Measurements from ENCODE around the gene ANTXR2. TPM values are rescaled to one million over a fixed set of nuclear protein-coding genes. Genes with fewer than 3 reads are reported as not detected.
"Not testable (repeated sequence)": the region's sequence is repeated elsewhere in the genome, so short reads cannot be mapped to it uniquely, and the experiment has no call there.

ANTXR2 gene
- total RNA-seq: 1 to 10 TPM; 3.0 to 3.6 TPM

GRCh38 chr4:80072744-80073472 lies at the start of gene ANTXR2:
Gene ANTXR2, minus strand, starts transcription at chr4:80073229. Its CDS starts 669 bp downstream, at chr4:80072560.
- CTCF ChIA-PET: interaction anchor here (0.9 to 3.4 kb wide), 5 partner anchors 13 to 155 kb away, joined by 3 to 25 read pairs (median 4); no protein-coding TSS in a partner anchor
- DNase-seq (peak; percentile 76), ATAC-seq (peak; percentile 69)
- peak within 1 kb of the TSS; percentile 88 for H3K4me3 Mint-ChIP-seq
- H3K27ac Mint-ChIP-seq: peak within 1 kb of the TSS; percentile 89
- POLR2A ChIA-PET: interaction anchor here (0.6 to 1.8 kb wide), 9 partner anchors 13 to 130 kb away, joined by 3 to 7 read pairs (median 4); no protein-coding TSS in a partner anchor
- no peak for TF ChIP-seq CTCF (IDR thresholded peaks at IDR 0.05)
- H3K36me3 Mint-ChIP-seq (ENCODE audit: low read depth): peaks cover 5% of the 10 kb centered on the region
- peaks cover 73% of the 10 kb centered on the region for H3K4me1 Mint-ChIP-seq (ENCODE audit: low read depth)
- no peaks in the 10 kb centered on the region for H3K9me3 Mint-ChIP-seq
- H3K27me3 Mint-ChIP-seq: no peaks in the 10 kb centered on the region
- intact Hi-C loops (cut with micrococcal nuclease): loop anchor here (5.0 kb wide), 2 partner anchors 54 to 66 kb away; no protein-coding TSS in a partner anchor

- CTCF ChIA-PET: interaction anchor here (1.0 to 1.4 kb wide), 2 partner anchors 9 to 62 kb away, joined by 3 to 4 read pairs; no protein-coding TSS in a partner anchor
- H3K4me1 Mint-ChIP-seq (ENCODE audit: low read depth): peaks cover 27% of the 10 kb centered on the region
- POLR2A ChIA-PET: not testable (repeated sequence)
Observed at GRCh38 chr4:80121815-80122214, 48.8 kb upstream of the ANTXR2 start.

GRCh38 chr4:80119620-80120019 lies 46.6 kb upstream of the ANTXR2 start:
- H3K9me3 Mint-ChIP-seq: peaks cover 11% of the 10 kb centered on the region
- CTCF ChIA-PET; H3K4me3 Mint-ChIP-seq; DNase-seq; H3K36me3 Mint-ChIP-seq (ENCODE audit: low read depth); ATAC-seq; H3K27ac Mint-ChIP-seq; H3K27me3 Mint-ChIP-seq; POLR2A ChIA-PET; H3K4me1 Mint-ChIP-seq (ENCODE audit: low read depth): not testable (repeated sequence)
- intact Hi-C loops (cut with micrococcal nuclease): loop anchor here (10.0 kb wide), 1 partner anchor 205 kb away; no protein-coding TSS in a partner anchor

More at GRCh38 chr4:80121815-80122214, 48.8 kb upstream of the ANTXR2 start:
- intact Hi-C loops (cut with micrococcal nuclease): loop anchor here (10.0 kb wide), 1 partner anchor 207 kb away; no protein-coding TSS in a partner anchor
- not testable (repeated sequence) for H3K36me3 Mint-ChIP-seq (ENCODE audit: low read depth); DNase-seq; H3K27ac Mint-ChIP-seq; H3K9me3 Mint-ChIP-seq; H3K4me3 Mint-ChIP-seq; ATAC-seq; H3K27me3 Mint-ChIP-seq

GRCh38 chr4:80116516-80116915 lies 43.5 kb upstream of the ANTXR2 start:
- H3K9me3 Mint-ChIP-seq: peaks cover 11% of the 10 kb centered on the region
- no peak for TF ChIP-seq CTCF (IDR thresholded peaks at IDR 0.05)
- ATAC-seq (no peak), DNase-seq (no peak)
- no peak overlapping the region for H3K4me3 Mint-ChIP-seq
- peaks cover 3% of the 10 kb centered on the region for H3K27me3 Mint-ChIP-seq
- no peak overlapping the region for H3K27ac Mint-ChIP-seq
- CTCF ChIA-PET: interaction anchor here (1.2 kb wide), 1 partner anchor 12 kb away, joined by 3 read pairs; no protein-coding TSS in a partner anchor
- peaks cover 7% of the 10 kb centered on the region for H3K36me3 Mint-ChIP-seq (ENCODE audit: low read depth)
- H3K4me1 Mint-ChIP-seq (ENCODE audit: low read depth): no peaks in the 10 kb centered on the region
- POLR2A ChIA-PET: no interaction called here
- intact Hi-C loops (cut with micrococcal nuclease): no loop called here

GRCh38 chr4:80115368-80116181 lies 42.5 kb upstream of the ANTXR2 start:
- no peak for ATAC-seq
- H3K36me3 Mint-ChIP-seq (ENCODE audit: low read depth): peaks cover 7% of the 10 kb centered on the region
- POLR2A ChIA-PET: no interaction called here
- intact Hi-C loops (cut with micrococcal nuclease): no loop called here
- no peaks in the 10 kb centered on the region for H3K4me1 Mint-ChIP-seq (ENCODE audit: low read depth)
- peaks cover 3% of the 10 kb centered on the region for H3K27me3 Mint-ChIP-seq
- DNase-seq: no peak
- TF ChIP-seq CTCF (IDR thresholded peaks at IDR 0.05): no peak
- no peak overlapping the region for H3K4me3 Mint-ChIP-seq
- peaks cover 11% of the 10 kb centered on the region for H3K9me3 Mint-ChIP-seq
- CTCF ChIA-PET: interaction anchor here (1.2 to 1.3 kb wide), 2 partner anchors 10 to 11 kb away, joined by 3 to 4 read pairs; no protein-coding TSS in a partner anchor
- no peak overlapping the region for H3K27ac Mint-ChIP-seq

Measured in activated CD8-positive, alpha-beta T cell treated with anti-CD3 and anti-CD28 coated beads for 36 hours (primary cell).